Hepatocyte (in vitro differentiated cells): ENCODE results near the gene SHISA4. TPM values are rescaled to one million over a fixed set of nuclear protein-coding genes. Genes with fewer than 3 reads are reported as not detected.
A peak's percentile ranks its signal among the peaks of the same experiment; 100 is the strongest.

Source experiments
- DNase-seq: peaks from one replicate; pipeline ENCODE4 v3.0.0-alpha.2; 2016; ENCODE audit warnings: low spot score
- H2AFZ ChIP-seq: fragments of 200-600 bp; sonication (generic); 2 replicates; pipeline ENCODE4 v1.6.0; 2016; ENCODE audit warnings: antibody characterized with exemption, mild to moderate bottlenecking
- H3K27ac ChIP-seq: fragments of 200-600 bp; sonication (generic); 2 replicates; pipeline ENCODE4 v1.5.1; 2016; ENCODE audit warnings: mild to moderate bottlenecking
- H3K27me3 ChIP-seq: fragments of 200-600 bp; sonication (generic); 2 replicates; pipeline ENCODE4 v1.6.1; 2016
- H3K36me3 ChIP-seq: fragments of 200-600 bp; sonication (generic); replicated peaks from 2 replicates; pipeline ENCODE4 v1.5.1; 2016; ENCODE audit warnings: low read depth; ENCODE audit not compliant: insufficient read depth
- H3K4me1 ChIP-seq: fragments of 200-600 bp; sonication (generic); 2 replicates; pipeline ENCODE4 v1.5.1; 2016; ENCODE audit warnings: mild to moderate bottlenecking, moderate library complexity; ENCODE audit not compliant: insufficient read depth
- H3K4me2 ChIP-seq: fragments of 200-600 bp; sonication (generic); 2 replicates; pipeline ENCODE4 v1.6.0; 2016
- H3K4me3 ChIP-seq: fragments of 200-600 bp; sonication (generic); 2 replicates; pipeline ENCODE4 v1.5.1; 2016; ENCODE audit warnings: mild to moderate bottlenecking
- H3K79me2 ChIP-seq: fragments of 200-600 bp; sonication (generic); 2 replicates; pipeline ENCODE4 v1.6.0; 2017; ENCODE audit warnings: mild to moderate bottlenecking
- H3K9me2 ChIP-seq: fragments of 200-600 bp; sonication (generic); replicated peaks from 2 replicates; pipeline ENCODE4 v1.6.0; 2017; ENCODE audit warnings: mild to moderate bottlenecking; ENCODE audit not compliant: insufficient read depth
- H3K9me3 ChIP-seq: fragments of 200-600 bp; sonication (generic); 2 replicates; pipeline ENCODE4 v1.5.1; 2016; ENCODE audit warnings: low read depth, mild to moderate bottlenecking
- H4K20me1 ChIP-seq: fragments of 200-600 bp; sonication (generic); 2 replicates; pipeline ENCODE4 v1.6.0; 2016; ENCODE audit warnings: mild to moderate bottlenecking; ENCODE audit not compliant: insufficient read depth, poor library complexity, severe bottlenecking
- EZH2 ChIP-seq: fragments of 200-600 bp; sonication (generic); IDR thresholded peaks from 2 replicates; pipeline ENCODE4 v1.6.1; 2016; ENCODE audit warnings: antibody characterized with exemption, mild to moderate bottlenecking, borderline replicate concordance
- EZH2phosphoT487 ChIP-seq: fragments of 200-600 bp; sonication (generic); IDR thresholded peaks from one replicate; pipeline ENCODE4 v1.6.1; 2018; ENCODE audit warnings: antibody characterized with exemption, mild to moderate bottlenecking, low read depth, moderate library complexity; ENCODE audit not compliant: unreplicated experiment, severe bottlenecking
- WGBS: methylation state at CpG from one replicate; pipeline ENCODE4 v1.1.6; 2016; ENCODE audit warnings: low lambda C conversion rate; ENCODE audit errors: missing lambda C conversion rate; 5-methylcytosine and 5-hydroxymethylcytosine counted together
- polyA plus RNA-seq: library from polyadenylated mRNA; unstranded; fragments of >200 nt; fragmentation: Nextera tagmentation; extraction: Ambion mirVana; gene quantifications from 2 replicates; pipeline ENCODE4 v1.2.1, GENCODE V29; 2016
- total RNA-seq: library from RNA; depleted of rRNA; stranded (reverse); fragments of >200 nt; gene quantifications from 2 replicates; pipeline ENCODE4 v1.2.3, GENCODE V29; 2014
- TF ChIP-seq, protein P1 (sequence below): fragments of 200-600 bp; sonication (generic); IDR thresholded peaks from 2 replicates; pipeline ENCODE4 v1.5.1; 2016; ENCODE audit warnings: antibody characterized with exemption, mild to moderate bottlenecking; ENCODE audit not compliant: poor library complexity

SHISA4 gene
- total and polyA plus RNA-seq, 2 experiments from 2014 or later, result 10.2 to 24.0 TPM

DNA sequence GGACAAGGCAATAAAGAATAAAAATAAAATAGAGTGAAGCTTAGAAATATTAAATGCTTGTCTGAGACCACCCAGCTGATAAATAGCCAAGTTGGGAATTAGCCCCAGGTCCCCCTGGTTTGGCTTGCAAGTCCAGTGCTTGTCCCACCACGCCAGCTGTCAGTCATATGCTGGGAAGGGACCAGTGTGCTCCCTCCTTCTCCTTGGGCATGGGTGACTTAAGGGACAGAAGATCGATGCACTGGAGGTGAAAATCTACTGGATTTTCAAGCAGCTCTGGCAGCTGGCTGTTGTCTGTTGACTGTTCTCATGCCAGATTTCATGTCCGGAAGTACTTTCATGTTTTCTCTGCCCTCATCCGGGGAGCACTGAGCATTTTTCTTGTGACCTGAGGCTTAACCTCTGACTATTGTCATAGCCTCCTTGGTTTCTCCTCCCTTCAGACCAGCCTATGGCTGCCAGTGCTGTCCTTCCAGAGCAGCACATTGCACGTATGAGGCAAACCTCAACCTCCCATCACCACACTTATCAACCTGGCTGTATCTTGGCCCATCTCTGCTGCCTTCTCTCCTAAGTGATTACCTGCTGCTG is 45.2 kb downstream of the SHISA4 start:
- no peak overlapping the region for H3K4me3 ChIP-seq
- H3K36me3 ChIP-seq, result no peaks in the 10 kb centered on the region
- 56% methylated on average over 5 of the region's 5 CpGs for WGBS
- H4K20me1 ChIP-seq, result no peaks in the 10 kb centered on the region
- no peaks in the 10 kb centered on the region for H3K9me2 ChIP-seq
- H3K4me2 ChIP-seq, result no peak overlapping the region
- no peak overlapping the region for H3K27ac ChIP-seq
- H3K9me3 ChIP-seq, result no peaks in the 10 kb centered on the region
- no peak overlapping the region for H2AFZ ChIP-seq
- H3K79me2 ChIP-seq, result no peaks in the 10 kb centered on the region
- DNase-seq, result no peak
- H3K27me3 ChIP-seq, result no peaks in the 10 kb centered on the region
- H3K4me1 ChIP-seq, result no peaks in the 10 kb centered on the region
- TF ChIP-seq, protein P1, sequence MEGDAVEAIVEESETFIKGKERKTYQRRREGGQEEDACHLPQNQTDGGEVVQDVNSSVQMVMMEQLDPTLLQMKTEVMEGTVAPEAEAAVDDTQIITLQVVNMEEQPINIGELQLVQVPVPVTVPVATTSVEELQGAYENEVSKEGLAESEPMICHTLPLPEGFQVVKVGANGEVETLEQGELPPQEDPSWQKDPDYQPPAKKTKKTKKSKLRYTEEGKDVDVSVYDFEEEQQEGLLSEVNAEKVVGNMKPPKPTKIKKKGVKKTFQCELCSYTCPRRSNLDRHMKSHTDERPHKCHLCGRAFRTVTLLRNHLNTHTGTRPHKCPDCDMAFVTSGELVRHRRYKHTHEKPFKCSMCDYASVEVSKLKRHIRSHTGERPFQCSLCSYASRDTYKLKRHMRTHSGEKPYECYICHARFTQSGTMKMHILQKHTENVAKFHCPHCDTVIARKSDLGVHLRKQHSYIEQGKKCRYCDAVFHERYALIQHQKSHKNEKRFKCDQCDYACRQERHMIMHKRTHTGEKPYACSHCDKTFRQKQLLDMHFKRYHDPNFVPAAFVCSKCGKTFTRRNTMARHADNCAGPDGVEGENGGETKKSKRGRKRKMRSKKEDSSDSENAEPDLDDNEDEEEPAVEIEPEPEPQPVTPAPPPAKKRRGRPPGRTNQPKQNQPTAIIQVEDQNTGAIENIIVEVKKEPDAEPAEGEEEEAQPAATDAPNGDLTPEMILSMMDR, result no peak
- TF ChIP-seq EZH2phosphoT487 (no peak), EZH2 (no peak)

DNA sequence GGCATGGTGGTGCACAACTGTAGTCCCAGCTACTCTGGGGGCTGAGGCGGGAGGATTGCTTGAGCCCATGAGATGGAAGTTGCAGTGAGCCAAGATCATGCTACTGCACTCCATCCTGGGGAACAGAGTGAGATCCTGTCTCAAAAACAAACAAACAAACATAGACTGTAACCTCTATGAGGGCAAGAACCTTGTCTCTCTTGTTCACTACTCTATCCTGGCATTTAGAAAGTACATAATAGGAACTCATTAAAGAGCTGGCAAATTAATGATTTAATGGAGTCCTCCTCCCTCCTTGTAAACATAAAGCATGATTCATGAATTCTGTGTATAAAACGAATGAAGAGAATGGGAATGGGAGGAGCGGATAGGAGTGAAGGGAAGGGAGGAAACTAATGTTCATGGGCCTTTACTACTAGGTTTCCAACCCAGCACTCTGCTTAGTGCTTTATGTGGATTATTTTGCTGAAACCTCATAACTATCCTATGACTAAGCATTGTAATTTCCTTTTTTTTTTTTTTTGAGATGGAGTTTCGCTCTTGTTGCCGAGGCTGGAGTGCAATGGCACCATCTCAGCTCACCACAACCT is 49.0 kb downstream of the SHISA4 start:
- no peak for DNase-seq
- no peaks in the 10 kb centered on the region for H3K79me2 ChIP-seq
- H4K20me1 ChIP-seq, result no peaks in the 10 kb centered on the region
- no peaks in the 10 kb centered on the region for H3K36me3 ChIP-seq
- H2AFZ ChIP-seq, result no peak overlapping the region
- TF ChIP-seq, protein P1, result no peak
- TF ChIP-seq EZH2 (no peak), EZH2phosphoT487 (no peak)
- no peaks in the 10 kb centered on the region for H3K4me1 ChIP-seq
- no peaks in the 10 kb centered on the region for H3K9me2 ChIP-seq
- H3K9me3 ChIP-seq, result no peaks in the 10 kb centered on the region
- H3K27ac ChIP-seq, result peak overlapping the region; percentile 62
- no peak overlapping the region for H3K4me3 ChIP-seq
- H3K27me3 ChIP-seq, result no peaks in the 10 kb centered on the region
- 88% methylated on average over 5 of the region's 5 CpGs for WGBS
- no peak overlapping the region for H3K4me2 ChIP-seq

DNA sequence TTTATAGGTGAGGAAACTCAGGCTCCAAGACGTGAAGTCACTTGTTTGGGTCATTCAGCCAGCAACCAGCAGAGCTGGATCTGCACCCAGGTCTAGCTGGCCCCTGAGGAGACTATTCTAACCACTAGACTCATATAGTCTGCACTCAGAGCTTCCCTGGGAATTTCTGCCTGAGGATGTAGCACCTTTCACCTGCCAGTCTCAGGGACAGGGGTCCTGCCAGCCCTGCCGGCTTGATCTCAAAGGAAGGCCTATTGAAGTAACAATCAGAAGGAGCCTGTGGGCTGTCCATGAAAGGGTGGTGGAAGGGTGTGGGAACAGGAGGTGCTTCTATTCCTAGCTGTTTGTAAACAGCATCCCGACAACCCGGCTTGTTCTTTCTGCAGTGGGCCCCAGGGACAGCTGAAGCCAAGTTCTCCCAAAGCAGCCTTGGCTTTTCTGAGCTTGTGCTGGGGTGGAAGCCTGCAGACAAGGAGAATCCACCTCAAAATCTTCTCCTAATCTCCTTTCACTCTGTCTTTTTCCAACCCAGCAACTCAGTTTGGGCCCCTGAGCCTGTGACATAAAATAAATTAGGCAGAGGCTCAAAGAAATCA is 49.8 kb downstream of the SHISA4 start:
- Histone ChIP-seq H4K20me1 (no peaks in the 10 kb centered on the region), H3K4me1 (no peaks in the 10 kb centered on the region), H3K4me3 (no peak overlapping the region), H3K4me2 (no peak overlapping the region), H2AFZ (no peak overlapping the region), H3K9me3 (no peaks in the 10 kb centered on the region), H3K36me3 (no peaks in the 10 kb centered on the region), H3K27me3 (no peaks in the 10 kb centered on the region), H3K27ac (peak overlapping the region; percentile 62), H3K79me2 (no peaks in the 10 kb centered on the region), H3K9me2 (no peaks in the 10 kb centered on the region)
- no peak for DNase-seq
- WGBS, result 44% methylated on average over 4 of the region's 4 CpGs
- TF ChIP-seq EZH2phosphoT487, result no peak
- no peak for TF ChIP-seq EZH2
- TF ChIP-seq, protein P1, result no peak
